SK-N-MC (cell line): ENCODE results near the gene VPS8.

ENCODE experiments used
- DNase-seq: peaks from one replicate; pipeline ENCODE4 v3.0.0-alpha.2; 2011; ENCODE audit warnings: low read depth, low spot score
- H3K27ac ChIP-seq: fragments of 200-600 bp; sonication (generic); 2 replicates; pipeline ENCODE4 v1.5.1; 2016; ENCODE audit warnings: mixed run types
- H3K36me3 ChIP-seq: fragments of 200-600 bp; sonication (generic); 2 replicates; pipeline ENCODE4 v1.6.1; 2017; ENCODE audit warnings: antibody characterized with exemption, low read length, mixed read lengths; ENCODE audit not compliant: insufficient read depth
- H3K4me3 ChIP-seq: fragments of 200-600 bp; sonication (generic); 2 replicates; pipeline ENCODE4 v1.5.1; 2016
- H3K9ac ChIP-seq: fragments of 200-600 bp; sonication (generic); 2 replicates; pipeline ENCODE4 v1.8.0; 2017; ENCODE audit warnings: mixed run types, mixed read lengths; ENCODE audit not compliant: insufficient read length
- H3K9me3 ChIP-seq: fragments of 200-600 bp; sonication (generic); 2 replicates; pipeline ENCODE4 v1.6.1; 2017; ENCODE audit warnings: low read depth, mild to moderate bottlenecking, antibody characterized with exemption, low read length, moderate library complexity, mixed read lengths
- EZH2 ChIP-seq: fragments of 200-600 bp; sonication (generic); IDR thresholded peaks from one replicate; pipeline ENCODE4 v1.6.1; 2017; ENCODE audit warnings: antibody characterized with exemption
- FOXP2 ChIP-seq: optimal IDR thresholded peaks from 2 replicates; pipeline ENCODE3; 2011; ENCODE audit warnings: mild to moderate bottlenecking, moderate library complexity; ENCODE audit not compliant: insufficient read depth; ENCODE audit errors: extremely low read length, control extremely low read depth
- POLR2AphosphoS5 ChIP-seq: IDR thresholded peaks from 2 replicates; pipeline ENCODE4 v1.6.1; 2012; ENCODE audit warnings: mild to moderate bottlenecking, low read depth, low read length, borderline replicate concordance

VPS8 gene

DNA sequence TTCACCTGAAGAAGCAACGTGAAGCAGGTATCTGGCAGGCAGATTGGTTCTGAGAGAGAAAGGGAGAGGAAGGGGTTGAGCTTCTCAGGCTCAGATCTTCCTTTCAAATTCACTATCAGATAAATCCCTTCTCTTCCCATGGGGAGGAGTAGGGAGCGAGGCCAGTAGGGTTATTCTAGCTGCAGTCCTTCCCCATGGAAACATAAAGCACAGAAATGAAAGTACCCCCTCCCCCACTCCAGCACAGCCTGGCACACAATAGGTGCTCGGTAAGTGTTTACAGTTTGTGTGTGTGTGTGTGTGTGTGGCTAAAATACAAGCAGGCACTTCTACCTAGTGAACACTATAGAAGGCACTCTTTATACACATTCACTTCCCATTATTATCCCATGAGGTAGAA lies 20.8 kb upstream of the VPS8 start:
- no peak for DNase-seq
- Histone ChIP-seq H3K36me3 (no peaks in the 10 kb centered on the region), H3K9me3 (no peaks in the 10 kb centered on the region), H3K27ac (0 out of 2 replicates have a peak overlapping the region, but pooled peaks have one; percentile 7), H3K4me3 (no peak overlapping the region), H3K9ac (no peak overlapping the region)
- TF ChIP-seq POLR2AphosphoS5 (no peak), FOXP2 (no peak), EZH2 (no peak)

DNA sequence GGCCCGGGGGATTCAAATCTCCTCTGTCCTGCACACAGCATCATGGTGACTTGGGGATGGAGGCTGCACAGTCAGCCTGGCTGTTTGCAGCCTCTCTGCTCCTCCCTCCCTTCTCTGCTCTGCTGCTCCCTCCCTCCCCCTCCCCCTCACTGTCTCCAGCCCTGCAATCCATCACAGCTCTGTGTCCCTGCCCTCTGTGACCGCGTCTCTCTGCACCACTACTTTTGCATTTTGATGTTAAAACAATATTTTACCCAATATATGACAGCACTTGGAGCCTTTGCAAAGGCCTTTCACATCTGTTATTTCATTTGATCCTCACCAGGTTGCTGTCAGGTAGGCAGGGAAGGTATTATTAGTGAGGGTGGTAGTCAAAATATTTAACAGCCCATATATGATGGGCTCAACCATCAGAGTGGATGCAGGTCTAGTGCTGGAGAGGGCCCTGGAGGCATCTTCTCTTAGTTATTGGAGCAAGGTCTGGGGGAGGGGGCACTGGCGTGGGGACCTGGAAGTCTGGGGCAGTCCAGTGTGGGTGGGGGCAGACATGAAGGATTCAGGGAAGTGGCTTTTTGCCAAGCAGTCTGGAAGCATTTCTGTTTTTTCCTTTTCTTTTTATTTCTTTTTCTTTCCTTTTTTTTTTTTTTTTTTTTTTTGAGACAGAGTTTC lies 16.3 kb upstream of the VPS8 start:
- H3K36me3 ChIP-seq, result no peaks in the 10 kb centered on the region
- DNase-seq, result no peak
- no peak overlapping the region for H3K9ac ChIP-seq
- no peaks in the 10 kb centered on the region for H3K9me3 ChIP-seq
- no peak overlapping the region for H3K27ac ChIP-seq
- no peak for TF ChIP-seq POLR2AphosphoS5
- no peak for TF ChIP-seq FOXP2
- TF ChIP-seq EZH2, result no peak
- no peak overlapping the region for H3K4me3 ChIP-seq

DNA sequence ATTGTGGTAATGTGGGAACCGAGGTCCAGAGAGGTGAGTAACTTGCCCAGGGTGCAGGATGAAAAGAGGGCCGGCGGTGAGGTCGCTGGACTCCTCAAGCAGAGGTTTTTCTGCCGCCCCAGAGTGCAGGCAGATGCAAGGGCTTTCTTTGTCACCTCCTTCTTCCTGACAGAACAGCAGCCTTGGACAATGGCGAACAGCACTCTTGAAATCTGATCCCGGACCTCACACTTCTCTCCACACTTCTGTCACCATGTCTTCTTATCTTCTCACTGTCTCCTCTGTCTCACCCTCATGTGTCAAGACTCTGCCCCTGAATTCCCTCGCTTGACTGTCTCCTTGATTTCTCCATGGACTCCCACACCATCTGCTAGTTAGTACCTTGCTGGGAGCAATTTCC lies 15.4 kb upstream of the VPS8 start:
- Histone ChIP-seq H3K9ac (no peak overlapping the region), H3K4me3 (no peak overlapping the region), H3K9me3 (no peaks in the 10 kb centered on the region), H3K36me3 (no peaks in the 10 kb centered on the region), H3K27ac (no peak overlapping the region)
- TF ChIP-seq POLR2AphosphoS5 (no peak), FOXP2 (no peak), EZH2 (no peak)
- no peak for DNase-seq

DNA sequence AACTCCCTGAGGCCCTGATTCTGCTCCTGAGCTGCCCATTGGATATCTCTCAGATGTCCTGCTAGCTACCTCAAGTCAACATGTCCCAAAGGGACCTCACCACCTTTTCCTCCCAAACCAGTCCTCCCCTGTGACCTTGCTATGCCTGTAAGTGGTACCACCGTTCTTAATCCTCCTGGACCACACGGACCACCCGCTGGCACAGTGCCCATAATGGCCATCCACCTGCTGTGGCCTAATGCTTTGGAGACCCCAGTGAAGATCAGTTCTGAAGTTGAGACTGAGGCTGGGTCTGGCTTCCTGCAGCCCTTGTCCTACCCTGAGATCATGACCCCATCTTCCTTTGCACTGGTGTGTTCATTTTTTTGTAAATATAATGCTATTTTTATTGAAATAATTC lies 15.0 kb upstream of the VPS8 start:
- Histone ChIP-seq H3K9ac (no peak overlapping the region), H3K9me3 (no peaks in the 10 kb centered on the region), H3K27ac (no peak overlapping the region), H3K36me3 (no peaks in the 10 kb centered on the region), H3K4me3 (no peak overlapping the region)
- no peak for TF ChIP-seq EZH2
- no peak for TF ChIP-seq POLR2AphosphoS5
- TF ChIP-seq FOXP2, result no peak
- no peak for DNase-seq

DNA sequence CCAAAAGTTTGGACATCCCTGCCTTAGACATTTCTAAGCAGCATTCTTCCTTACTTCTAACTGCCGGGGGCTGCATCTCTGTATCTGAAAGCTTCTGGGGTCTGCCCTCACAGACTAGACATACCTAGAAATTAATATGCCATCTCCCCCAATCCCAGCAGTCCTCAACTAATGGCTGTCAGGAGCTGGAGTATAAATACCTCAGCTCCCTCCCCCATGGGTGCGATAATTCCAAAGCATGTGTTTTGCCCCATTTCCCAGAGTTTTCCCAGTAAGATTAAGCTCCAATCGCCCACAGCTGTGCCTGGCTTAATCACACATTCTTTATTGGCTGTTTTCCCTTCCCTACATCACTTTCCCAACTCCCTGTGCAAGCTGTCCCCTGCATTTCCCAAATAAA lies 13.8 kb upstream of the VPS8 start:
- no peaks in the 10 kb centered on the region for H3K36me3 ChIP-seq
- TF ChIP-seq POLR2AphosphoS5 (no peak), EZH2 (no peak), FOXP2 (no peak)
- DNase-seq, result no peak
- H3K9me3 ChIP-seq, result no peaks in the 10 kb centered on the region
- no peak overlapping the region for H3K9ac ChIP-seq
- H3K27ac ChIP-seq, result no peak overlapping the region
- H3K4me3 ChIP-seq, result no peak overlapping the region

DNA sequence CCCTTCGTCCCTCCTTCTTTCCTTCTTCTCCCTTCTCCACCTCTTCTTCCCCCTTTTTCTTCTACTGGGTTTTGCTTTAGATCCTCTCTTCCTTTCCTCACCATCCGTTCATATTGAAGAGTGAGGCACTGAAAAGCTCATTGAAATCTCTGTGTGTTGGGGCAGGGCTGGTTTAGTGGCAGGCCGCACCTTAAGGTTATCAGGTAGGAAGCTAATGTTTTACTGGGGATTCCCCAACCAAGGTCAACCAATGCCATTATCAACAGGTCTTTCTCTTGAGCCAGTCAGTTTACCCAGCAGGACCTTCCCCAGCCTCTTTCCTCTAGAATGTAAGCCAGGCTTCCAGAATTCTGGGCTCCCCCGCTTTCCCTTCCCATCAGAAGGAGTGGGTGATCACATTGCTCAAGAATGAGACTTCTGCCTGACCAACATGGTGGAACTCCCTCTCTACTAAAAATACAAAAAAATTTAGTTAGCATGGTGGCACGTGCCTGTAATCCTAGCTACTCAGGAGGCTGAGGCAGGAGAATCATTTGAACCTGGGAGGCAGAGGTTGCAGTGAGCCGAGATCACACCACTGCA lies 11.5 kb upstream of the VPS8 start:
- no peaks in the 10 kb centered on the region for H3K9me3 ChIP-seq
- no peak overlapping the region for H3K9ac ChIP-seq
- no peak overlapping the region for H3K4me3 ChIP-seq
- no peaks in the 10 kb centered on the region for H3K36me3 ChIP-seq
- no peak overlapping the region for H3K27ac ChIP-seq
- no peak for TF ChIP-seq FOXP2
- TF ChIP-seq POLR2AphosphoS5, result no peak
- TF ChIP-seq EZH2, result no peak
- DNase-seq, result no peak

DNA sequence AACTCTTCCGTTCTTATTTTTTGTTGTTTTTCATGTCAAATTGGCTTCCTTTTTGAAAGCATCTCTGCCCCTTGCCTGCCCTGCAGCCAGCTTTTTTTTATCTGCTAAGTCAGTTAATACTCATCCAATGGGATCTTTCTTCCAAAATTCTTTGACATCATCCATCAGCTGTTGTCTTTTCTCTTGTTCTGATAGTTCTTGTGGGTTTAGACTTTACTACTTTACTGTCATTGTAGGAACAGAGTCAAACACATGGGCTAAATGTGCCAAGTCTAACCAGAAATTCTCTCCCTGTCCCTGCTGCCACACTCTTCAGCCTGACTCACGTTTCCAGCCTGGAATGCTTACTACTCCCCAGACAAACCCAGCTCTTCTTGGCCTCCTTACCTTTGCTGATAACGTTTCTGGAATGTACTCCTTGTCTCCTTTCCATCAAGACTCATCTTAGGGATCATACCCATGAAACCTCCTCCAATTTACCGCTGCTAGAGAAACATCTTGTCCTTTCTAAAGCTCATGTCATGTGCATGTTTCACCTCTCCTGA lies 10.7 kb upstream of the VPS8 start:
- Histone ChIP-seq H3K27ac (no peak overlapping the region), H3K9me3 (no peaks in the 10 kb centered on the region), H3K9ac (no peak overlapping the region), H3K4me3 (no peak overlapping the region), H3K36me3 (no peaks in the 10 kb centered on the region)
- DNase-seq, result no peak
- TF ChIP-seq POLR2AphosphoS5 (no peak), EZH2 (no peak), FOXP2 (no peak)

DNA sequence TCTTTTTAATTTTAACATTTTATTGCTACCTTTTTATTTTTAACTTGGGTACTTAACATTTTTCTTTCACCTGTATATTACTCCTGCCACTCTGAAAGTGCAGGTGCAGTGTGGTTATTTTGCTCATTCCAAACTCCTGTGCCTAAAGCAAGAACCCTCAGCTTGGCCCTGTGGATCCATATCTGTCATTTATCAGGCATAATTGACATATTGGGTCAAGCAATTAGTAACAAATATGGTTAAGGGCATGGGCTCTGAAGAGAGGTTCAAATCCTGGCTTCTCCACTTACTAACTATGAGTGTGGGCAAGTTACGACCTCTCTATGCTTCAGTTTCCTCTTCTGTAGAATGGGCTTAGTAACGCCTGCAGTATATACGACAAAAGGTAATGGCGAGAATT lies 9.8 kb upstream of the VPS8 start:
- H3K4me3 ChIP-seq, result no peak overlapping the region
- H3K36me3 ChIP-seq, result no peaks in the 10 kb centered on the region
- no peak for DNase-seq
- TF ChIP-seq POLR2AphosphoS5 (no peak), FOXP2 (no peak), EZH2 (no peak)
- H3K27ac ChIP-seq, result no peak overlapping the region
- H3K9ac ChIP-seq, result no peak overlapping the region
- H3K9me3 ChIP-seq, result no peaks in the 10 kb centered on the region
